Activated naive CD8-positive, alpha-beta T cell treated with anti-CD3 and anti-CD28 coated beads, Interleukin-2, amount 10 ng/mL, durations not matched to agents 7 days and 5 days (primary cell): Measurements from ENCODE around the gene TXNIP. TPM values are rescaled to one million over a fixed set of nuclear protein-coding genes. Genes with fewer than 3 reads are reported as not detected.
A peak's percentile ranks its signal among the peaks of the same experiment; 100 is the strongest.

ENCODE experiments used
- ATAC-seq: fragments of 150-1000 bp; cut with Tn5 transposase; one replicate; pipeline ENCODE4 v1.10.0; 2021; ENCODE audit warnings: low read depth, moderate library complexity
- POLR2A ChIA-PET: fragments of 350-600 bp; sonication (Branson Sonifier 250); formaldehyde crosslinking; loops from one replicate; lab custom pipeline; 2021; ENCODE audit warnings: antibody characterized with exemption; lab: Charles Lee
- DNase-seq: peaks from one replicate; pipeline ENCODE4 v3.0.0; 2021
- H3K27ac Mint-ChIP-seq: one replicate; pipeline ENCODE4 v1.8.0; 2022; ENCODE audit warnings: mild to moderate bottlenecking, mixed read lengths
- H3K27me3 Mint-ChIP-seq: one replicate; pipeline ENCODE4 v1.8.0; 2022; ENCODE audit warnings: mild to moderate bottlenecking, moderate library complexity, mixed read lengths
- H3K36me3 Mint-ChIP-seq: one replicate; pipeline ENCODE4 v1.8.0; 2021; ENCODE audit warnings: mild to moderate bottlenecking, mixed read lengths
- H3K4me1 Mint-ChIP-seq: one replicate; pipeline ENCODE4 v1.8.0; 2021; ENCODE audit warnings: mixed read lengths
- H3K4me3 Mint-ChIP-seq: one replicate; pipeline ENCODE4 v1.8.0; 2022; ENCODE audit warnings: mild to moderate bottlenecking, moderate library complexity, mixed read lengths
- H3K9me3 Mint-ChIP-seq: one replicate; pipeline ENCODE4 v1.8.0; 2021; ENCODE audit warnings: mixed read lengths
- total RNA-seq, 2 experiments: library from RNA; stranded (reverse); gene quantifications; one replicate each; pipeline ENCODE4 v1.2.3, GENCODE V29; 2021

Gene TXNIP
- total RNA-seq, 2 experiments from 2014 or later: 678 to 725 TPM

GRCh38 chr1:145956361-145956760 is 40.0 kb downstream of the TXNIP start:
- H3K27me3 Mint-ChIP-seq: no peaks in the 10 kb centered on the region
- no peak for ATAC-seq
- H3K36me3 Mint-ChIP-seq: peaks cover 22% of the 10 kb centered on the region

GRCh38 chr1:145955436-145955835 is 40.9 kb downstream of the TXNIP start:
- POLR2A ChIA-PET: interaction anchor here (2.1 to 4.3 kb wide), 2 partner anchors 9 to 28 kb away, joined by 8 to 61 read pairs; partner anchors contain the start of genes ANKRD34A, POLR3GL and RBM8A
- no peak overlapping the region for H3K27ac Mint-ChIP-seq
- no peak for ATAC-seq
- peaks cover 22% of the 10 kb centered on the region for H3K36me3 Mint-ChIP-seq
- no peaks in the 10 kb centered on the region for H3K27me3 Mint-ChIP-seq
- peaks cover 71% of the 10 kb centered on the region for H3K4me1 Mint-ChIP-seq
- H3K9me3 Mint-ChIP-seq: no peaks in the 10 kb centered on the region
- no peak for DNase-seq
- H3K4me3 Mint-ChIP-seq: peak overlapping the region; percentile 99

More at GRCh38 chr1:145956361-145956760, 40.0 kb downstream of the TXNIP start:
- peak overlapping the region; percentile 94 for H3K27ac Mint-ChIP-seq
- DNase-seq: no peak
- peak overlapping the region; percentile 99 for H3K4me3 Mint-ChIP-seq
- H3K4me1 Mint-ChIP-seq: peaks cover 67% of the 10 kb centered on the region
- POLR2A ChIA-PET: interaction anchor here (2.1 to 4.3 kb wide), 2 partner anchors 10 to 29 kb away, joined by 4 to 61 read pairs; partner anchors contain the start of gene RBM8A
- H3K9me3 Mint-ChIP-seq: no peaks in the 10 kb centered on the region

GRCh38 chr1:145953861-145954260 is 42.5 kb downstream of the TXNIP start:
- no peaks in the 10 kb centered on the region for H3K9me3 Mint-ChIP-seq
- peaks cover 29% of the 10 kb centered on the region for H3K36me3 Mint-ChIP-seq
- POLR2A ChIA-PET: interaction anchor here (1.3 to 2.1 kb wide), 2 partner anchors 11 to 35 kb away, joined by 3 to 8 read pairs; partner anchors contain the start of genes ANKRD34A, PEX11B and POLR3GL
- no peaks in the 10 kb centered on the region for H3K27me3 Mint-ChIP-seq
- ATAC-seq: no peak
- DNase-seq: no peak
- H3K4me3 Mint-ChIP-seq: no peak overlapping the region
- peaks cover 67% of the 10 kb centered on the region for H3K4me1 Mint-ChIP-seq
- H3K27ac Mint-ChIP-seq: no peak overlapping the region

- DNase-seq (no peak), ATAC-seq (no peak)
- H3K9me3 Mint-ChIP-seq: no peaks in the 10 kb centered on the region
- no peaks in the 10 kb centered on the region for H3K27me3 Mint-ChIP-seq
- peaks cover 29% of the 10 kb centered on the region for H3K36me3 Mint-ChIP-seq
- peaks cover 58% of the 10 kb centered on the region for H3K4me1 Mint-ChIP-seq
- H3K27ac Mint-ChIP-seq: no peak overlapping the region
- H3K4me3 Mint-ChIP-seq: no peak overlapping the region
- POLR2A ChIA-PET: interaction anchor here (1.3 kb wide), 1 partner anchor 34 kb away, joined by 3 read pairs; the partner anchor contains the start of gene PEX11B
These were observed 43.5 kb downstream of the TXNIP start for GRCh38 chr1:145952903-145953302.

GRCh38 chr1:145951526-145951925 is 44.9 kb downstream of the TXNIP start:
- H3K4me1 Mint-ChIP-seq: peaks cover 50% of the 10 kb centered on the region
- H3K36me3 Mint-ChIP-seq: peaks cover 29% of the 10 kb centered on the region

GRCh38 chr1:145949219-145949618 is 47.2 kb downstream of the TXNIP start:
- Mint-ChIP-seq H3K4me1 (peaks cover 31% of the 10 kb centered on the region), H3K4me3 (no peak overlapping the region), H3K27ac (no peak overlapping the region), H3K27me3 (no peaks in the 10 kb centered on the region), H3K9me3 (no peaks in the 10 kb centered on the region), H3K36me3 (peaks cover 24% of the 10 kb centered on the region)
- ATAC-seq (no peak), DNase-seq (no peak)
- POLR2A ChIA-PET: interaction anchor here (1.3 kb wide), 1 partner anchor 22 kb away, joined by 5 read pairs; the partner anchor contains the start of gene RBM8A

More at GRCh38 chr1:145951526-145951925, 44.9 kb downstream of the TXNIP start:
- H3K27ac Mint-ChIP-seq: no peak overlapping the region
- H3K27me3 Mint-ChIP-seq: no peaks in the 10 kb centered on the region
- DNase-seq (no peak), ATAC-seq (no peak)
- no peaks in the 10 kb centered on the region for H3K9me3 Mint-ChIP-seq
- no peak overlapping the region for H3K4me3 Mint-ChIP-seq
- POLR2A ChIA-PET: no interaction called here

- H3K27ac Mint-ChIP-seq: no peak overlapping the region
These were observed 48.8 kb downstream of the TXNIP start for GRCh38 chr1:145947551-145947950.

GRCh38 chr1:145946477-145946986 is 49.8 kb downstream of the TXNIP start:
- no peak for DNase-seq
- Mint-ChIP-seq H3K4me1 (peaks cover 18% of the 10 kb centered on the region), H3K4me3 (no peak overlapping the region), H3K9me3 (no peaks in the 10 kb centered on the region), H3K27me3 (no peaks in the 10 kb centered on the region), H3K36me3 (peaks cover 17% of the 10 kb centered on the region), H3K27ac (no peak overlapping the region)
- no peak for ATAC-seq
- POLR2A ChIA-PET: interaction anchor here (1.0 to 1.3 kb wide), 2 partner anchors 17 to 19 kb away, joined by 3 to 4 read pairs; partner anchors contain the start of gene RBM8A

More at GRCh38 chr1:145947551-145947950, 48.8 kb downstream of the TXNIP start:
- Mint-ChIP-seq H3K4me3 (no peak overlapping the region), H3K27me3 (no peaks in the 10 kb centered on the region), H3K36me3 (peaks cover 20% of the 10 kb centered on the region), H3K4me1 (peaks cover 27% of the 10 kb centered on the region), H3K9me3 (no peaks in the 10 kb centered on the region)
- POLR2A ChIA-PET: no interaction called here
- ATAC-seq: no peak
- no peak for DNase-seq

- DNase-seq (no peak), ATAC-seq (no peak)
- H3K9me3 Mint-ChIP-seq: no peaks in the 10 kb centered on the region
- H3K27ac Mint-ChIP-seq: no peak overlapping the region
- H3K4me3 Mint-ChIP-seq: no peak overlapping the region
- peaks cover 5% of the 10 kb centered on the region for H3K4me1 Mint-ChIP-seq
- peaks cover 24% of the 10 kb centered on the region for H3K36me3 Mint-ChIP-seq
- no peaks in the 10 kb centered on the region for H3K27me3 Mint-ChIP-seq
- POLR2A ChIA-PET: interaction anchor here (1.1 to 1.8 kb wide), 2 partner anchors 13 to 16 kb away, joined by 3 to 6 read pairs; partner anchors contain the start of gene LIX1L
These were observed 51.8 kb downstream of the TXNIP start for GRCh38 chr1:145944532-145944931.

GRCh38 chr1:145942871-145943270 is 53.5 kb downstream of the TXNIP start:
- peaks cover 21% of the 10 kb centered on the region for H3K36me3 Mint-ChIP-seq
- H3K4me1 Mint-ChIP-seq: peaks cover 2% of the 10 kb centered on the region
- no peak overlapping the region for H3K27ac Mint-ChIP-seq
- H3K27me3 Mint-ChIP-seq: no peaks in the 10 kb centered on the region
- POLR2A ChIA-PET: interaction anchor here (0.8 to 1.4 kb wide), 3 partner anchors 15 to 83 kb away, joined by 3 to 4 read pairs (median 3); partner anchors contain the start of gene LIX1L
- ATAC-seq: no peak
- DNase-seq: no peak
- no peaks in the 10 kb centered on the region for H3K9me3 Mint-ChIP-seq
- no peak overlapping the region for H3K4me3 Mint-ChIP-seq

Other genes with a start within 250 kb of the TXNIP start
- 10 to 100 TPM; 14.7 to 15.0 TPM for gene RNF115, start 172.5 kb downstream of the TXNIP start, total RNA-seq
- 10 to 100 TPM; 34.6 to 35.1 TPM for gene POLR3C, start 172.4 kb downstream of the TXNIP start, total RNA-seq
- gene NUDT17, start 150.9 kb downstream of the TXNIP start, total RNA-seq: 1 to 10 TPM; 2.9 to 3.5 TPM
- 10 to 100 TPM; 31.8 to 33.3 TPM for gene PIAS3, start 137.5 kb downstream of the TXNIP start, total RNA-seq
- gene ANKRD35, start 110.7 kb downstream of the TXNIP start, total RNA-seq: under 1 TPM; 0.40 to 0.69 TPM
- 1 to 10 TPM; 2.1 to 2.2 TPM for gene ITGA10, start 86.5 kb downstream of the TXNIP start, total RNA-seq
- 10 to 100 TPM; 31.0 to 35.8 TPM for gene PEX11B, start 77.9 kb downstream of the TXNIP start, total RNA-seq
- gene RBM8A, start 69.1 kb downstream of the TXNIP start, total RNA-seq: 100 to 1,000 TPM; 157 to 160 TPM
- gene LIX1L, start 38.6 kb downstream of the TXNIP start, total RNA-seq: 10 to 100 TPM; 54.0 to 57.5 TPM
- gene ANKRD34A, start 32.0 kb downstream of the TXNIP start, total RNA-seq: 1 to 10 TPM; 2.2 to 2.8 TPM
- 10 to 100 TPM; 32.6 to 34.9 TPM for gene POLR3GL, start 31.9 kb downstream of the TXNIP start, total RNA-seq
- not detected for gene HJV, start 25.2 kb upstream of the TXNIP start, total RNA-seq
- 1 to 10 TPM; 1.5 to 1.6 TPM for gene NBPF10, start 148.2 kb upstream of the TXNIP start, total RNA-seq
- 10 to 100 TPM; 37.0 to 38.2 TPM for gene NOTCH2NLA, start 232.4 kb upstream of the TXNIP start, total RNA-seq